ENCODE results near the gene VPS26C. TPM values are rescaled to one million over a fixed set of nuclear protein-coding genes. Genes with fewer than 3 reads are reported as not detected.
A peak's percentile ranks its signal among the peaks of the same experiment; 100 is the strongest.

The VPS26C gene
- total and polyA plus RNA-seq, 2 of the 13 experiments (the other 11 are each of a cell fraction or from before 2014, with no cell fraction given) = 30.3 to 39.7 TPM

- TF ChIP-seq LRRFIP1 (CRISPR knock-in tag; conservative IDR thresholded peaks at IDR 0.05) (no peak), FOXO1 (CRISPR knock-in tag; IDR thresholded peaks at IDR 0.05) (peak; percentile 46; the same call in 1 of the 2 replicates), RAD21 (CRISPR knock-in tag; IDR thresholded peaks at IDR 0.05) (peak; percentile 82), TRIM24 (CRISPR knock-in tag; IDR thresholded peaks at IDR 0.05) (no peak), ZFP36L2 (CRISPR knock-in tag; IDR thresholded peaks at IDR 0.05) (no peak), MXD4 (CRISPR knock-in tag; IDR thresholded peaks at IDR 0.05) (peak; percentile 83; the same call in 1 of the 2 replicates), DPF2 (CRISPR knock-in tag; IDR thresholded peaks at IDR 0.05; ENCODE audit: borderline replicate concordance, low read depth) (no peak), ZNF546 (CRISPR knock-in tag; conservative IDR thresholded peaks at IDR 0.05) (peak; percentile 84; the same call in 1 of the 2 replicates), ZNF709 (CRISPR knock-in tag; IDR thresholded peaks at IDR 0.05) (peak; percentile 88; the same call in 1 of the 2 replicates), ZNF75D (CRISPR knock-in tag; IDR thresholded peaks at IDR 0.05; ENCODE audit: borderline replicate concordance) (no peak), EZH2 (conservative IDR thresholded peaks at IDR 0.05; ENCODE audit: low read depth, low read length) (no peak), HOXA5 (CRISPR knock-in tag; IDR thresholded peaks at IDR 0.05) (peak; percentile 78), ZNF20 (CRISPR knock-in tag; IDR thresholded peaks at IDR 0.05) (peak; percentile 90), ZNF781 (CRISPR knock-in tag; IDR thresholded peaks at IDR 0.05; ENCODE audit: borderline replicate concordance, not compliant biosample characterization) (no peak), HNRNPK (IDR thresholded peaks at IDR 0.05; ENCODE audit: low read depth, low read length, poor library complexity, severe bottlenecking) (no peak), CCDC6 (CRISPR knock-in tag; IDR thresholded peaks at IDR 0.05) (peak; percentile 39; the same call in 1 of the 2 replicates), MAZ (IDR thresholded peaks at IDR 0.05; ENCODE audit: borderline replicate concordance, low read depth, low read length) (0 out of 2 replicates have a peak, but pooled peaks have one; percentile 31), MAZ (CRISPR knock-in tag; IDR thresholded peaks at IDR 0.05; ENCODE audit: low read depth) (peak; percentile 91), CENPT (CRISPR knock-in tag; IDR thresholded peaks at IDR 0.05; ENCODE audit: low read depth) (no peak), NRL (CRISPR knock-in tag; IDR thresholded peaks at IDR 0.05; ENCODE audit: borderline replicate concordance) (peak; percentile 60), IKZF1 (IDR thresholded peaks at IDR 0.05) (no peak), ZFP90 (CRISPR knock-in tag; IDR thresholded peaks at IDR 0.05; ENCODE audit: borderline replicate concordance) (peak; percentile 6; the same call in 1 of the 2 replicates), ONECUT2 (CRISPR knock-in tag; IDR thresholded peaks at IDR 0.05) (no peak)
- TF ChIP-seq, protein P1, sequence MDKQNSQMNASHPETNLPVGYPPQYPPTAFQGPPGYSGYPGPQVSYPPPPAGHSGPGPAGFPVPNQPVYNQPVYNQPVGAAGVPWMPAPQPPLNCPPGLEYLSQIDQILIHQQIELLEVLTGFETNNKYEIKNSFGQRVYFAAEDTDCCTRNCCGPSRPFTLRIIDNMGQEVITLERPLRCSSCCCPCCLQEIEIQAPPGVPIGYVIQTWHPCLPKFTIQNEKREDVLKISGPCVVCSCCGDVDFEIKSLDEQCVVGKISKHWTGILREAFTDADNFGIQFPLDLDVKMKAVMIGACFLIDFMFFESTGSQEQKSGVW (CRISPR knock-in tag; IDR thresholded peaks at IDR 0.05; ENCODE audit: borderline replicate concordance) = no peak
- TF ChIP-seq, protein P2, sequence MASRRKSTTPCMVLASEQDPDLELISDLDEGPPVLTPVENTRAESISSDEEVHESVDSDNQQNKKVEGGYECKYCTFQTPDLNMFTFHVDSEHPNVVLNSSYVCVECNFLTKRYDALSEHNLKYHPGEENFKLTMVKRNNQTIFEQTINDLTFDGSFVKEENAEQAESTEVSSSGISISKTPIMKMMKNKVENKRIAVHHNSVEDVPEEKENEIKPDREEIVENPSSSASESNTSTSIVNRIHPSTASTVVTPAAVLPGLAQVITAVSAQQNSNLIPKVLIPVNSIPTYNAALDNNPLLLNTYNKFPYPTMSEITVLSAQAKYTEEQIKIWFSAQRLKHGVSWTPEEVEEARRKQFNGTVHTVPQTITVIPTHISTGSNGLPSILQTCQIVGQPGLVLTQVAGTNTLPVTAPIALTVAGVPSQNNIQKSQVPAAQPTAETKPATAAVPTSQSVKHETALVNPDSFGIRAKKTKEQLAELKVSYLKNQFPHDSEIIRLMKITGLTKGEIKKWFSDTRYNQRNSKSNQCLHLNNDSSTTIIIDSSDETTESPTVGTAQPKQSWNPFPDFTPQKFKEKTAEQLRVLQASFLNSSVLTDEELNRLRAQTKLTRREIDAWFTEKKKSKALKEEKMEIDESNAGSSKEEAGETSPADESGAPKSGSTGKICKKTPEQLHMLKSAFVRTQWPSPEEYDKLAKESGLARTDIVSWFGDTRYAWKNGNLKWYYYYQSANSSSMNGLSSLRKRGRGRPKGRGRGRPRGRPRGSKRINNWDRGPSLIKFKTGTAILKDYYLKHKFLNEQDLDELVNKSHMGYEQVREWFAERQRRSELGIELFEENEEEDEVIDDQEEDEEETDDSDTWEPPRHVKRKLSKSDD (CRISPR knock-in tag; IDR thresholded peaks at IDR 0.05; ENCODE audit: low read depth) = 0 out of 2 replicates have a peak, but pooled peaks have one; percentile 31
Observed at GRCh38 chr21:37220981-37221664, 46.0 kb downstream of the VPS26C start (continued).

Measured in HepG2 (cell line).